ENCODE data around the gene AGPAT4.

- TF ChIP-seq CTCF (IDR thresholded peaks at IDR 0.05; ENCODE audit: low read depth, low read length) (no peak), MAX (IDR thresholded peaks at IDR 0.05; ENCODE audit: low read depth, low read length) (no peak)
These were observed 5.2 kb downstream of the AGPAT4 start for GRCh38 chr6:161268531-161269210.

Measured in NB4 (cell line).